Bronchial epithelial cell (primary cell): ENCODE data around the gene C1orf21. TPM values are rescaled to one million over a fixed set of nuclear protein-coding genes. Genes with fewer than 3 reads are reported as not detected.

Source experiments
- DNase-seq: peaks from one replicate; pipeline ENCODE4 v3.0.0-alpha.2; 2010; ENCODE audit warnings: low read depth
- FAIRE-seq: peaks from 2 replicates; lab custom pipeline; 2011; peaks lifted over from hg19 to GRCh38; lab: Jason Lieb, UNC
- H3K27me3 ChIP-seq: 2 replicates; pipeline ENCODE4 v1.5.1; 2011; ENCODE audit warnings: low read length; ENCODE audit not compliant: control insufficient read depth, insufficient read depth
- H3K36me3 ChIP-seq: 2 replicates; pipeline ENCODE4 v1.5.1; 2011; ENCODE audit warnings: low read length; ENCODE audit not compliant: control insufficient read depth, insufficient read depth
- H3K4me3 ChIP-seq: 2 replicates; pipeline ENCODE4 v1.5.1; 2011; ENCODE audit warnings: mild to moderate bottlenecking, low read depth, low read length, control low read depth
- total RNA-seq: library from RNA; depleted of rRNA; stranded (reverse); fragments of >200 nt; gene quantifications from 2 replicates; pipeline ENCODE4 v1.2.1, GENCODE V29; 2014
- TF ChIP-seq, protein P1 (sequence below): IDR thresholded peaks from 2 replicates; pipeline ENCODE4 v1.5.1; 2011; ENCODE audit warnings: mild to moderate bottlenecking, moderate library complexity, low read length, control low read depth, inconsistent platforms; ENCODE audit not compliant: insufficient read depth, severe bottlenecking

Gene C1orf21
- total RNA-seq, 1 donor from 2014 or later, result 10.3 TPM

DNA sequence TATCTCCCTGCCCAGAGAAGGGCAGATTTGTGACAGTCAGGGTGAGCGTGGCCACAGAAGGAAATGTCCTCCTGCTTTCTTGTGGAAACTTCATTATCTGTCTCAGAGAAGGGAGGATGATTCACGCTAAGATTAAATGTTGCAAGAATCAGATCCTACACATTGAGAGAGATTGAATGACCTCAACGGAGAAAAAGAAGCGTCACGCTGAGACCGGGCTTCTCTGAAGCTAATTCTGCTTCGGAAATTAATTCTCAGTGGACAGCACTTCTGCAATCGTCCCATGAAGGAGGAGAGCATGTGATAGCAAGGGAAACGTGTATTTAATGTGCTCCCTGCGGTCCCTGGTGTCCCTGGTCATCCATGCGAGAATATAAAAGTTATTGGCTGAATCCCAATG, 19.8 kb upstream of the C1orf21 start:
- FAIRE-seq, result peak; percentile 7
- DNase-seq, result no peak
- Histone ChIP-seq H3K4me3 (no peak overlapping the region), H3K27me3 (peaks cover 2% of the 10 kb centered on the region), H3K36me3 (no peaks in the 10 kb centered on the region)
- TF ChIP-seq, protein P1, sequence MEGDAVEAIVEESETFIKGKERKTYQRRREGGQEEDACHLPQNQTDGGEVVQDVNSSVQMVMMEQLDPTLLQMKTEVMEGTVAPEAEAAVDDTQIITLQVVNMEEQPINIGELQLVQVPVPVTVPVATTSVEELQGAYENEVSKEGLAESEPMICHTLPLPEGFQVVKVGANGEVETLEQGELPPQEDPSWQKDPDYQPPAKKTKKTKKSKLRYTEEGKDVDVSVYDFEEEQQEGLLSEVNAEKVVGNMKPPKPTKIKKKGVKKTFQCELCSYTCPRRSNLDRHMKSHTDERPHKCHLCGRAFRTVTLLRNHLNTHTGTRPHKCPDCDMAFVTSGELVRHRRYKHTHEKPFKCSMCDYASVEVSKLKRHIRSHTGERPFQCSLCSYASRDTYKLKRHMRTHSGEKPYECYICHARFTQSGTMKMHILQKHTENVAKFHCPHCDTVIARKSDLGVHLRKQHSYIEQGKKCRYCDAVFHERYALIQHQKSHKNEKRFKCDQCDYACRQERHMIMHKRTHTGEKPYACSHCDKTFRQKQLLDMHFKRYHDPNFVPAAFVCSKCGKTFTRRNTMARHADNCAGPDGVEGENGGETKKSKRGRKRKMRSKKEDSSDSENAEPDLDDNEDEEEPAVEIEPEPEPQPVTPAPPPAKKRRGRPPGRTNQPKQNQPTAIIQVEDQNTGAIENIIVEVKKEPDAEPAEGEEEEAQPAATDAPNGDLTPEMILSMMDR, result no peak

DNA sequence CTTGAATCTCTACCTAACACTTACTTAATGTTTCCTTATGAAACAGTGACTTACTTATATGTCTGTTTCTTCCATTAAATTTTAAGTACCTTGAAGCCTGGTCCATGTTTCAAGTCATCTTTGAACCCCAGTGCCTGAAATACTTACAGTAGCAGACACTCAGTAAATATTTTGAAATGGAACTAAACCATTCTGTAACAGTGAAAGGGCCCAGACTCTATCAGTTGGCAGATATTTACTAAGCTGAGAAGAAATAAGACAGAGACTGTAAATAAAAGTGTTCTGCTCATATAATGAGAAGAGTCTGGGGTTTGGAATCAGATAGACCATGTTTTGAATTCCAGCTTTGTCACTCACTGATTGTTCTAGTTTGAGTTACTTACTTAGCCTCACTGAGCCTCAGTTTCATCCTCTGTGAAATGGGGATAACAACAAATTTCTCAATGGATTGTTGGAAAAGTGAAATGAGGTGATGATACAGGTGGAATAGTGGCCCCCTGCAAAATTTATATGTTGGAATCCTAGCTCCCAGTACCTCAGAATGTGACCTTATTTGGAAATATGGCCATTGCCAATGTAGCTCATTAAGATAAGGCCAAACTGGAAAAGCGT, 19.3 kb upstream of the C1orf21 start:
- TF ChIP-seq, protein P1, result no peak
- H3K36me3 ChIP-seq, result no peaks in the 10 kb centered on the region
- FAIRE-seq, result no peak
- no peak for DNase-seq
- H3K4me3 ChIP-seq, result no peak overlapping the region
- peaks cover 2% of the 10 kb centered on the region for H3K27me3 ChIP-seq

DNA sequence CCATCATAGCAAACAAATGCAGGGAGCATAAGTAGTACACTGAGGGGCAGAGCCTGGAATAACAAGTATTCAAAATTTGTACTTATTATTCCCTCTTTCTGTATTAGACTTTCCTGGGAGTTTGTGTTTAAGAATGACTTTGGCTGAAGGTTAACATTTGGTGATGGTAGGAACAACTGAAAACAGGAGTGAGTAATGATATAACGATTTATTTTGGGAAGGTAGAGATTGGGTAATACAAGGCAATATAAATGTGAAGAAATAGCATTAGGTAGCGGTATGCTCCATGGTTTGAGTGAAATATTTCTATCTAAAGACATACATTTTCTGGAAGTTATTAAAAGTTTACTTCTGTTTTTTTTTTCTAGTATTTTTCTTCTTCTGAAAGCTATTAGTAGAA, 18.5 kb upstream of the C1orf21 start:
- Histone ChIP-seq H3K27me3 (peaks cover 2% of the 10 kb centered on the region), H3K4me3 (no peak overlapping the region), H3K36me3 (no peaks in the 10 kb centered on the region)
- no peak for DNase-seq
- TF ChIP-seq, protein P1, result no peak
- no peak for FAIRE-seq

DNA sequence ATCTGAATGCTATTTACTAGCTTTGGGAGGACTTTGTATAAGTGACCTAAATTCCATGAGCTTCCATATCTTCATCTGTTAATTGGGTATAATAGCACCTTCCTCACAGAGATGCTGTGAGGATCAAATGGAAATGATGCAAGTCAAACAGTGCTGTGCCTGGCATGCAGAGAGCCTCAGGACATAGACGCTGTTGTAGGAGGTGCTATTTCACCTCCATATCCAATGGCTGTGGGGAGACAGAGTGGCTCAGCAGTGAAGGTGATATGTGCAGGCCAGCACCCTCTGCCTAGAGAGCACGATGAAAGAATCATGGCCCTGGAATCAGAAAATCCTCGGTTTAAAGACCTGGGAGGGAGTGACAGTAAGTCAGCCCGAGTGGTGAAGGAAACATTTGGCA, 16.0 kb upstream of the C1orf21 start:
- TF ChIP-seq, protein P1, result no peak
- no peak overlapping the region for H3K4me3 ChIP-seq
- peaks cover 2% of the 10 kb centered on the region for H3K27me3 ChIP-seq
- no peaks in the 10 kb centered on the region for H3K36me3 ChIP-seq
- DNase-seq, result no peak
- peak; percentile 93 for FAIRE-seq

DNA sequence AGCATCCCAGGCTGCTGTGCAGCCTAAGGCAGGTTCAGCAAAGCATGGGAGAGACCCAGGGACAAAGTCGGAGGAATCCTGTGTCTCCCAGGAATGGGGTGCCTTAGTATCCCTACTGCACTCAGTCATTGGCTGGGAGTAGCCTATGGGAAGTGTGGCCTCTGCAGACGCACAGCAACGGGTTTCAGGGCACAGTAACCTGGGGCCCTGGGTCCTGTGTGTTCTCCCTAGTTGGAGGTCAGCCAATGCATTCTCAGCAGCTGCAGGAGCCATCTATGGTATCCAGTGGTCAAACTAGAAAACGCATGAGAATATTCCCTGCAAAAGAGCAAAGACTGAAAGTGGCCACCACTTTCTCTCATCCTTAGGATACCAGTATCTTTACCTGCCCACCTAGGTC, 13.7 kb upstream of the C1orf21 start:
- Histone ChIP-seq H3K4me3 (no peak overlapping the region), H3K27me3 (no peaks in the 10 kb centered on the region), H3K36me3 (no peaks in the 10 kb centered on the region)
- DNase-seq (no peak), FAIRE-seq (no peak)
- TF ChIP-seq, protein P1, result no peak

DNA sequence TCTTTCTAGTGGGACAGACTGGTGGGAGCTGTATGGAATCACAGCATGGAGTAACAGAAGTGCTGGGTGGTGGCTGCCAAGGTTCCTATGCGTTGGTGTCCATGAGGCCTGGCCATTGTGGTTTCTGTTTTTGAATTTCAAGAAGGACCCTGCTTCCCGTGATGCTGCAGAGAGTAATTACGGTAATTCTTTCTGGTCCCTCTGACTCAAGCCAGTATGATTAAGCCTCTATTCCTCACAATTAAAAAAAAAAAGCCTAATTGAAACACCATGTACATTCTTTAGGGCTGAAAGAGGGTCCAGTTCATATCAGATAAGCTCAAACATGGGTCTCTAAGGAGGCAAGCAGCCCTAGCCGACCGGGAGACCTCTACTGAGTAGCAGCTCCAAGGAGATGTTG, 10.5 kb upstream of the C1orf21 start:
- DNase-seq, result no peak
- TF ChIP-seq, protein P1, result no peak
- Histone ChIP-seq H3K4me3 (no peak overlapping the region), H3K36me3 (no peaks in the 10 kb centered on the region), H3K27me3 (peaks cover 2% of the 10 kb centered on the region)
- no peak for FAIRE-seq
